DND-41 (cell line): ENCODE measurements around the gene GTF3C2.

Experiments used
- ATAC-seq: fragments of 200-7000 bp; cut with Tn5 transposase; 3 replicates; pipeline ENCODE4 v1.9.1; 2021; ENCODE audit warnings: low read depth; ENCODE audit not compliant: insufficient read depth
- DNase-seq: peaks from one replicate; pipeline ENCODE4 v3.0.0-alpha.2; 2020
- H2AFZ ChIP-seq: 2 replicates; pipeline ENCODE4 v1.6.0; 2012; ENCODE audit warnings: low read depth, low read length
- H3K27ac ChIP-seq: 2 replicates; pipeline ENCODE4 v1.5.1; 2012; ENCODE audit warnings: low read length, inconsistent platforms
- H3K27me3 ChIP-seq: fragments of 200-600 bp; sonication (generic); 2 replicates; pipeline ENCODE4 v1.6.0; 2012; ENCODE audit warnings: low read length, mild to moderate bottlenecking, inconsistent platforms; ENCODE audit not compliant: insufficient read depth, poor library complexity
- H3K36me3 ChIP-seq: 2 replicates; pipeline ENCODE4 v1.5.1; 2012; ENCODE audit warnings: low read length, inconsistent platforms; ENCODE audit not compliant: insufficient read depth
- H3K4me1 ChIP-seq: 2 replicates; pipeline ENCODE4 v1.5.1; 2012; ENCODE audit warnings: mild to moderate bottlenecking, low read length; ENCODE audit not compliant: insufficient read depth
- H3K4me2 ChIP-seq: 2 replicates; pipeline ENCODE4 v1.6.0; 2012; ENCODE audit warnings: mild to moderate bottlenecking, moderate library complexity, low read length, inconsistent platforms; ENCODE audit not compliant: insufficient read depth
- H3K4me3 ChIP-seq, 2 experiments: fragments of 200-600 bp in 1 of 2; shearing (Covaris generic) in 1 of 2; 2 replicates each; pipeline ENCODE4 v1.5.1; 2012 to 2016; ENCODE audit warnings: inconsistent platforms in 2 of 2, low read length in 2 of 2, mild to moderate bottlenecking in 2 of 2, low read depth in 1 of 2, moderate library complexity in 1 of 2
- H3K79me2 ChIP-seq: 2 replicates; pipeline ENCODE4 v1.6.0; 2012; ENCODE audit warnings: low read length, inconsistent platforms; ENCODE audit not compliant: insufficient read depth
- H3K9ac ChIP-seq: 2 replicates; pipeline ENCODE4 v1.6.0; 2012; ENCODE audit warnings: low read depth, mild to moderate bottlenecking, inconsistent platforms, low read length, moderate library complexity
- H3K9me3 ChIP-seq: 2 replicates; pipeline ENCODE4 v1.5.1; 2012; ENCODE audit warnings: low read length, moderate library complexity, mild to moderate bottlenecking, inconsistent platforms; ENCODE audit not compliant: insufficient read depth, severe bottlenecking
- H4K20me1 ChIP-seq: 2 replicates; pipeline ENCODE4 v1.6.0; 2012; ENCODE audit warnings: low read length; ENCODE audit not compliant: insufficient read depth
- CTCF ChIP-seq: IDR thresholded peaks from 2 replicates; pipeline ENCODE4 v1.5.1; 2012; ENCODE audit warnings: borderline replicate concordance, low read length, moderate library complexity, mild to moderate bottlenecking; ENCODE audit not compliant: poor library complexity, severe bottlenecking; ENCODE audit errors: extremely low read depth
- EZH2 ChIP-seq: IDR thresholded peaks from 3 replicates; pipeline ENCODE4 v1.6.1; 2012; ENCODE audit warnings: borderline replicate concordance, low read depth, mild to moderate bottlenecking, moderate library complexity, low read length, inconsistent platforms; ENCODE audit not compliant: severe bottlenecking

GTF3C2 gene

GRCh38 chr2:27316655-27317412 is 39.7 kb downstream of the GTF3C2 start:
- H3K9me3 ChIP-seq = no peaks in the 10 kb centered on the region
- no peak for DNase-seq

GRCh38 chr2:27315122-27315521 is 41.4 kb downstream of the GTF3C2 start:
- DNase-seq (no peak), ATAC-seq (no peak)
- no peaks in the 10 kb centered on the region; the same call in 1 of the 2 replicates for H4K20me1 ChIP-seq

More at GRCh38 chr2:27316655-27317412, 39.7 kb downstream of the GTF3C2 start:
- ATAC-seq = no peak
- H3K4me1 ChIP-seq = peaks cover 11% of the 10 kb centered on the region
- no peak overlapping the region for H3K9ac ChIP-seq
- peaks cover 6% of the 10 kb centered on the region; the same call in 1 of the 2 replicates for H4K20me1 ChIP-seq
- H3K36me3 ChIP-seq = peaks cover 20% of the 10 kb centered on the region
- no peaks in the 10 kb centered on the region for H3K27me3 ChIP-seq
- H3K4me2 ChIP-seq = no peak overlapping the region
- no peak overlapping the region for H3K27ac ChIP-seq
- H3K79me2 ChIP-seq = peaks cover 12% of the 10 kb centered on the region
- H3K4me3 ChIP-seq = no peak overlapping the region
- TF ChIP-seq EZH2 = no peak
- TF ChIP-seq CTCF = no peak
- H2AFZ ChIP-seq = no peak overlapping the region

GRCh38 chr2:27314709-27315108 is 41.9 kb downstream of the GTF3C2 start:
- H3K27me3 ChIP-seq = no peaks in the 10 kb centered on the region
- H3K27ac ChIP-seq = no peak overlapping the region
- H3K4me1 ChIP-seq = no peaks in the 10 kb centered on the region
- H3K79me2 ChIP-seq = no peaks in the 10 kb centered on the region
- no peak overlapping the region for H3K4me2 ChIP-seq
- H4K20me1 ChIP-seq = no peaks in the 10 kb centered on the region; the same call in none of the 2 replicates
- peaks cover 22% of the 10 kb centered on the region for H3K36me3 ChIP-seq
- H2AFZ ChIP-seq = no peak overlapping the region
- no peak for TF ChIP-seq CTCF
- no peaks in the 10 kb centered on the region for H3K9me3 ChIP-seq
- H3K9ac ChIP-seq = no peak overlapping the region
- DNase-seq (no peak), ATAC-seq (no peak)
- no peak overlapping the region for H3K4me3 ChIP-seq

More at GRCh38 chr2:27315122-27315521, 41.4 kb downstream of the GTF3C2 start:
- H3K36me3 ChIP-seq = peaks cover 20% of the 10 kb centered on the region
- H3K4me1 ChIP-seq = no peaks in the 10 kb centered on the region
- no peak overlapping the region for H3K27ac ChIP-seq
- H3K4me2 ChIP-seq = no peak overlapping the region
- no peak for TF ChIP-seq EZH2
- no peak for TF ChIP-seq CTCF
- no peaks in the 10 kb centered on the region for H3K9me3 ChIP-seq
- H3K27me3 ChIP-seq = no peaks in the 10 kb centered on the region
- no peak overlapping the region for H2AFZ ChIP-seq
- H3K9ac ChIP-seq = no peak overlapping the region
- H3K4me3 ChIP-seq = no peak overlapping the region
- no peaks in the 10 kb centered on the region for H3K79me2 ChIP-seq
